ENCODE measurements around the gene GLG1.

GLG1 gene

GRCh38 chr16:74492976-74493375 lies 113.9 kb downstream of the GLG1 start:
- DNase-seq (ENCODE audit: low read depth), result no peak
- no peak overlapping the region for H3K4me3 ChIP-seq (ENCODE audit: low read depth, low read length)
- TF ChIP-seq CTCF (IDR thresholded peaks at IDR 0.05; ENCODE audit: insufficient read depth, low read depth, low read length, missing control alignments), result no peak

- H3K4me3 ChIP-seq (ENCODE audit: low read depth, low read length), result no peak overlapping the region
- no peak for DNase-seq (ENCODE audit: low read depth)
- no peak for TF ChIP-seq CTCF (IDR thresholded peaks at IDR 0.05; ENCODE audit: insufficient read depth, low read depth, low read length, missing control alignments)
Observed at GRCh38 chr16:74487634-74488495, 119.0 kb downstream of the GLG1 start.

GRCh38 chr16:74485916-74486315 lies 121.0 kb downstream of the GLG1 start:
- TF ChIP-seq CTCF (IDR thresholded peaks at IDR 0.05; ENCODE audit: insufficient read depth, low read depth, low read length, missing control alignments), result no peak
- H3K4me3 ChIP-seq (ENCODE audit: low read depth, low read length), result no peak overlapping the region
- no peak for DNase-seq (ENCODE audit: low read depth)

GRCh38 chr16:74480150-74481029 lies 126.5 kb downstream of the GLG1 start:
- no peak for DNase-seq (ENCODE audit: low read depth)
- H3K4me3 ChIP-seq (ENCODE audit: low read depth, low read length), result no peak overlapping the region
- no peak for TF ChIP-seq CTCF (IDR thresholded peaks at IDR 0.05; ENCODE audit: insufficient read depth, low read depth, low read length, missing control alignments)

- no peak for TF ChIP-seq CTCF (IDR thresholded peaks at IDR 0.05; ENCODE audit: insufficient read depth, low read depth, low read length, missing control alignments)
- DNase-seq (ENCODE audit: low read depth), result no peak
Observed at GRCh38 chr16:74477226-74477625, 129.7 kb downstream of the GLG1 start.

GRCh38 chr16:74474416-74474815 lies 132.5 kb downstream of the GLG1 start:
- no peak for DNase-seq (ENCODE audit: low read depth)
- TF ChIP-seq CTCF (IDR thresholded peaks at IDR 0.05; ENCODE audit: insufficient read depth, low read depth, low read length, missing control alignments), result no peak
- no peak overlapping the region for H3K4me3 ChIP-seq (ENCODE audit: low read depth, low read length)

More at GRCh38 chr16:74477226-74477625, 129.7 kb downstream of the GLG1 start:
- H3K4me3 ChIP-seq (ENCODE audit: low read depth, low read length), result no peak overlapping the region
